Tibial nerve (tissue), 4 donors: ENCODE data around the gene EYA3.

ENCODE experiments used
- EP300 ChIP-seq, 2 donors: sonication (generic); formaldehyde crosslinking; IDR thresholded peaks; one replicate each; pipeline ENCODE4 v1.6.1; 2017; ENCODE audit warnings: antibody characterized with exemption in 2 of 2, mild to moderate bottlenecking in 1 of 2
- TF ChIP-seq, protein P1 (sequence below), 5 experiments: fragments of 200-600 bp in 3 of 5; fragments of 450-650 bp in 2 of 5; sonication (generic) in 3 of 5; IDR thresholded peaks; one replicate each; pipeline ENCODE4 v1.5.1; 2016 to 2019; ENCODE audit warnings: antibody characterized with exemption in 5 of 5, mild to moderate bottlenecking in 3 of 5, moderate library complexity in 2 of 5

DNA sequence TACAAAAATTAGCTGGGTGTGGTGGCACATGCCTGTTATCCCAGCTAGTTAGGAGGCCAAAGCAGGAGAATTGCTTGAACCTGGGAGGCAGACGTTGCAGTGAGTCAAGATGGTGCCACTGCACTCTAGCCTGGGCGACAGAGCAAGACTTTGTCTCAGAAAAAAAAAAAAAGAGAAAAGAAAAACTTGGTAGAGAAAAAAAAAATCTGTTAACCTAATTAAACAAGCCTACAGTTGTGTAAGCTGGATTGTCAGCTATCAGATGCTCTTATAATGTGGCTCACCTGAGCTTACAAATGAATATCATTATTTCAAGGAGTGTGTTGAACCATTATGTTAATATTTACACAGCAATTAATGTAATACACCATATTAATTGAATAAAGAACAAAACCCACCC lies 26.4 kb upstream of the EYA3 start:
- TF ChIP-seq, protein P1, sequence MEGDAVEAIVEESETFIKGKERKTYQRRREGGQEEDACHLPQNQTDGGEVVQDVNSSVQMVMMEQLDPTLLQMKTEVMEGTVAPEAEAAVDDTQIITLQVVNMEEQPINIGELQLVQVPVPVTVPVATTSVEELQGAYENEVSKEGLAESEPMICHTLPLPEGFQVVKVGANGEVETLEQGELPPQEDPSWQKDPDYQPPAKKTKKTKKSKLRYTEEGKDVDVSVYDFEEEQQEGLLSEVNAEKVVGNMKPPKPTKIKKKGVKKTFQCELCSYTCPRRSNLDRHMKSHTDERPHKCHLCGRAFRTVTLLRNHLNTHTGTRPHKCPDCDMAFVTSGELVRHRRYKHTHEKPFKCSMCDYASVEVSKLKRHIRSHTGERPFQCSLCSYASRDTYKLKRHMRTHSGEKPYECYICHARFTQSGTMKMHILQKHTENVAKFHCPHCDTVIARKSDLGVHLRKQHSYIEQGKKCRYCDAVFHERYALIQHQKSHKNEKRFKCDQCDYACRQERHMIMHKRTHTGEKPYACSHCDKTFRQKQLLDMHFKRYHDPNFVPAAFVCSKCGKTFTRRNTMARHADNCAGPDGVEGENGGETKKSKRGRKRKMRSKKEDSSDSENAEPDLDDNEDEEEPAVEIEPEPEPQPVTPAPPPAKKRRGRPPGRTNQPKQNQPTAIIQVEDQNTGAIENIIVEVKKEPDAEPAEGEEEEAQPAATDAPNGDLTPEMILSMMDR (IDR thresholded peaks at IDR 0.05) = no peak
- TF ChIP-seq EP300 (IDR thresholded peaks at IDR 0.05) = no peak
